ENCODE results near the gene ZBTB43.
"Not testable (repeated sequence)": the region's sequence is repeated elsewhere in the genome, so short reads cannot be mapped to it uniquely, and the experiment has no call there.

The ZBTB43 gene

GRCh38 chr9:126793686-126794417, 11.0 kb upstream of the ZBTB43 start:
- no peaks in the 10 kb centered on the region for H3K27me3 ChIP-seq (ENCODE audit: insufficient read depth, low read length)
- no peak overlapping the region for H3K27ac ChIP-seq (ENCODE audit: low read length)
- no peak overlapping the region for H3K4me3 ChIP-seq (ENCODE audit: low read length)
- no peaks in the 10 kb centered on the region for H3K9me3 ChIP-seq (ENCODE audit: insufficient read depth, low read depth, low read length)
- no peaks in the 10 kb centered on the region for H3K4me1 ChIP-seq (ENCODE audit: insufficient read depth, low read length)
- H3K9ac ChIP-seq (ENCODE audit: low read depth, low read length) = no peak overlapping the region
- H3K36me3 ChIP-seq (ENCODE audit: insufficient read depth, low read depth, low read length) = no peaks in the 10 kb centered on the region

GRCh38 chr9:126794441-126794840, 10.4 kb upstream of the ZBTB43 start:
- Histone ChIP-seq H3K4me3 (ENCODE audit: low read length) (no peak overlapping the region), H3K36me3 (ENCODE audit: insufficient read depth, low read depth, low read length) (no peaks in the 10 kb centered on the region), H3K9me3 (ENCODE audit: insufficient read depth, low read depth, low read length) (no peaks in the 10 kb centered on the region), H3K4me1 (ENCODE audit: insufficient read depth, low read length) (no peaks in the 10 kb centered on the region), H3K27ac (ENCODE audit: low read length) (no peak overlapping the region), H3K27me3 (ENCODE audit: insufficient read depth, low read length) (no peaks in the 10 kb centered on the region), H3K9ac (ENCODE audit: low read depth, low read length) (no peak overlapping the region)

- H3K4me3 ChIP-seq (ENCODE audit: low read length) = no peak overlapping the region
- H3K9me3 ChIP-seq (ENCODE audit: insufficient read depth, low read depth, low read length) = no peaks in the 10 kb centered on the region
- H3K4me1 ChIP-seq (ENCODE audit: insufficient read depth, low read length) = no peaks in the 10 kb centered on the region
- no peak overlapping the region for H3K27ac ChIP-seq (ENCODE audit: low read length)
- no peak overlapping the region for H3K9ac ChIP-seq (ENCODE audit: low read depth, low read length)
- no peaks in the 10 kb centered on the region for H3K36me3 ChIP-seq (ENCODE audit: insufficient read depth, low read depth, low read length)
- H3K27me3 ChIP-seq (ENCODE audit: insufficient read depth, low read length) = no peaks in the 10 kb centered on the region; the same call in 1 of the 2 replicates
Measured at GRCh38 chr9:126796758-126797157, 8.1 kb upstream of the ZBTB43 start.

- Histone ChIP-seq H3K27me3 (ENCODE audit: insufficient read depth, low read length) (peaks cover 7% of the 10 kb centered on the region; the same call in 1 of the 2 replicates), H3K36me3 (ENCODE audit: insufficient read depth, low read depth, low read length) (no peaks in the 10 kb centered on the region), H3K4me3 (ENCODE audit: low read length) (no peak overlapping the region), H3K4me1 (ENCODE audit: insufficient read depth, low read length) (no peaks in the 10 kb centered on the region), H3K9me3 (ENCODE audit: insufficient read depth, low read depth, low read length) (no peaks in the 10 kb centered on the region), H3K9ac (ENCODE audit: low read depth, low read length) (no peak overlapping the region), H3K27ac (ENCODE audit: low read length) (no peak overlapping the region)
Measured at GRCh38 chr9:126797903-126798302, 6.9 kb upstream of the ZBTB43 start.

GRCh38 chr9:126799034-126799433, 5.8 kb upstream of the ZBTB43 start:
- peaks cover 11% of the 10 kb centered on the region; the same call in 1 of the 2 replicates for H3K27me3 ChIP-seq (ENCODE audit: insufficient read depth, low read length)
- no peak overlapping the region for H3K9ac ChIP-seq (ENCODE audit: low read depth, low read length)
- H3K36me3 ChIP-seq (ENCODE audit: insufficient read depth, low read depth, low read length) = no peaks in the 10 kb centered on the region
- no peak overlapping the region for H3K4me3 ChIP-seq (ENCODE audit: low read length)
- no peak overlapping the region for H3K27ac ChIP-seq (ENCODE audit: low read length)
- H3K4me1 ChIP-seq (ENCODE audit: insufficient read depth, low read length) = no peaks in the 10 kb centered on the region
- no peaks in the 10 kb centered on the region for H3K9me3 ChIP-seq (ENCODE audit: insufficient read depth, low read depth, low read length)

- Histone ChIP-seq H3K27ac (ENCODE audit: low read length) (no peak overlapping the region), H3K27me3 (ENCODE audit: insufficient read depth, low read length) (peaks cover 11% of the 10 kb centered on the region; the same call in 1 of the 2 replicates), H3K36me3 (ENCODE audit: insufficient read depth, low read depth, low read length) (no peaks in the 10 kb centered on the region), H3K4me3 (ENCODE audit: low read length) (no peak overlapping the region), H3K9ac (ENCODE audit: low read depth, low read length) (no peak overlapping the region), H3K9me3 (ENCODE audit: insufficient read depth, low read depth, low read length) (no peaks in the 10 kb centered on the region), H3K4me1 (ENCODE audit: insufficient read depth, low read length) (no peaks in the 10 kb centered on the region)
Measured at GRCh38 chr9:126802318-126803059, 2.4 kb upstream of the ZBTB43 start.

- Histone ChIP-seq H3K27me3 (ENCODE audit: insufficient read depth, low read length) (peaks cover 11% of the 10 kb centered on the region; the same call in 1 of the 2 replicates), H3K36me3 (ENCODE audit: insufficient read depth, low read depth, low read length) (peaks cover 7% of the 10 kb centered on the region), H3K27ac (ENCODE audit: low read length) (no peak overlapping the region), H3K9me3 (ENCODE audit: insufficient read depth, low read depth, low read length) (no peaks in the 10 kb centered on the region), H3K9ac (ENCODE audit: low read depth, low read length) (peak overlapping the region; percentile 86; the same call in 1 of the 2 replicates), H3K4me1 (ENCODE audit: insufficient read depth, low read length) (no peaks in the 10 kb centered on the region), H3K4me3 (ENCODE audit: low read length) (peak overlapping the region; percentile 82)
Measured at GRCh38 chr9:126804198-126804695, 593 bp upstream of the ZBTB43 start.

GRCh38 chr9:126805554-126806262, 868 bp downstream of the ZBTB43 start:
- Histone ChIP-seq H3K27me3 (ENCODE audit: insufficient read depth, low read length) (peaks cover 11% of the 10 kb centered on the region; the same call in 1 of the 2 replicates), H3K9me3 (ENCODE audit: insufficient read depth, low read depth, low read length) (no peaks in the 10 kb centered on the region), H3K4me1 (ENCODE audit: insufficient read depth, low read length) (no peaks in the 10 kb centered on the region), H3K4me3 (ENCODE audit: low read length) (peak overlapping the region; percentile 82), H3K27ac (ENCODE audit: low read length) (no peak overlapping the region), H3K36me3 (ENCODE audit: insufficient read depth, low read depth, low read length) (peaks cover 12% of the 10 kb centered on the region), H3K9ac (ENCODE audit: low read depth, low read length) (peak overlapping the region; percentile 86; the same call in 1 of the 2 replicates)

GRCh38 chr9:126806336-126806735, 1.5 kb downstream of the ZBTB43 start:
- H3K27me3 ChIP-seq (ENCODE audit: insufficient read depth, low read length) = peaks cover 11% of the 10 kb centered on the region; the same call in 1 of the 2 replicates
- H3K27ac ChIP-seq (ENCODE audit: low read length) = no peak overlapping the region
- H3K36me3 ChIP-seq (ENCODE audit: insufficient read depth, low read depth, low read length) = peaks cover 15% of the 10 kb centered on the region
- H3K9me3 ChIP-seq (ENCODE audit: insufficient read depth, low read depth, low read length) = no peaks in the 10 kb centered on the region
- no peaks in the 10 kb centered on the region for H3K4me1 ChIP-seq (ENCODE audit: insufficient read depth, low read length)
- no peak overlapping the region for H3K9ac ChIP-seq (ENCODE audit: low read depth, low read length)
- no peak overlapping the region; the same call in 1 of the 2 replicates for H3K4me3 ChIP-seq (ENCODE audit: low read length)

GRCh38 chr9:126809068-126809467, 4.2 kb downstream of the ZBTB43 start:
- Histone ChIP-seq H3K9me3 (ENCODE audit: insufficient read depth, low read depth, low read length) (no peaks in the 10 kb centered on the region), H3K27ac (ENCODE audit: low read length) (no peak overlapping the region), H3K4me3 (ENCODE audit: low read length) (no peak overlapping the region), H3K4me1 (ENCODE audit: insufficient read depth, low read length) (no peaks in the 10 kb centered on the region), H3K27me3 (ENCODE audit: insufficient read depth, low read length) (no peaks in the 10 kb centered on the region; the same call in 1 of the 2 replicates), H3K36me3 (ENCODE audit: insufficient read depth, low read depth, low read length) (peaks cover 27% of the 10 kb centered on the region), H3K9ac (ENCODE audit: low read depth, low read length) (no peak overlapping the region)

- not testable (repeated sequence) for H3K9me3 ChIP-seq (ENCODE audit: insufficient read depth, low read depth, low read length); H3K27ac ChIP-seq (ENCODE audit: low read length); H3K9ac ChIP-seq (ENCODE audit: low read depth, low read length); H3K4me3 ChIP-seq (ENCODE audit: low read length); H3K4me1 ChIP-seq (ENCODE audit: insufficient read depth, low read length); H3K27me3 ChIP-seq (ENCODE audit: insufficient read depth, low read length)
- H3K36me3 ChIP-seq (ENCODE audit: insufficient read depth, low read depth, low read length) = peaks cover 27% of the 10 kb centered on the region
Measured at GRCh38 chr9:126810221-126810620, 5.4 kb downstream of the ZBTB43 start.

Data from iPS-20b (cell line).